ENCODE data around the gene DNHD1. TPM values are rescaled to one million over a fixed set of nuclear protein-coding genes. Genes with fewer than 3 reads are reported as not detected.

The DNHD1 gene
- polyA plus RNA-seq, 12 donors, result 3.7 to 12.6 (median 8.2) TPM; not detected in 1

DNA sequence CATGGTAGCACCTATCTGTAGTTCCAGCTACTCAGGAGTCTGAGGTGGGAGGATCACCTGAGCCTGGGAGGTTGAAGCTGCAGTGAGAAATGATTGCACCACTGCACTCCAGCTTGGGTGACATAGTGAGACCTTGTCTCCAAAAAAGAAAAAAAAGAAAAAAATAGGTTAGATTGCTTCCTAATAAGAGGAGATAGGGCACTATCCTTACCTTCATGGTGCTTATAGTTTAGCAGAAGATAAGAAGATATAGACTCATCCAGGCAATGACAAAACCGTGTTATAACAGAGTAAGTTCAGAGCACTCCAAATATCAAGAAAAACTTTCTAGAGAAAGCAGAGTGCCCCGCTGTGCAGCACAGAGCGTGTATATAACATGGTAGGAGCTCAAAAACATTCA lies 64.2 kb downstream of the DNHD1 start:
- no peak for DNase-seq

DNA sequence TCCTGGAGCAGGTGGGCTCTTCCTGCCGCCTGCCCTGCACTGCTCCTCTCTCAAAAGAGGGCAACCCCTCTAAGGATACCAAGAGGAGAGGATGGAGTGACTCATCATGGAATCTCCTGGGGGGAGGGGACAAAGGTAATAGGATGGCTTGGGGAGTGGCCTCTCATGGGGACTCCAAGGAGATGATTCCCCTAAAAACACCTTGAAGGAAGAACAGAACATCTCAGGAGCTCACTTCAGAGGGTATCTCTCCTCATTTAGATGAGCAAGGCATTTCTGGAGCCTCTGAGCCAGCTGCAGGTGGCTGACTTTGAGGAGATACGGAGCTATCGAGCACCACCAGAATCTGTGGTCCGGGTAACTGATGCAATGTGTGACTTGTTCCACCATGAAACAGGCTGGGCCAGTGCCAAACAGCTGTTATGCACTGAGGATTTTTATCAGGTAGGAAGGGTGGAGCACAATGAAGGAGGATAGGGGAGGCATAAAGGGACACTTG lies 66.1 kb downstream of the DNHD1 start:
- no peak for DNase-seq

DNA sequence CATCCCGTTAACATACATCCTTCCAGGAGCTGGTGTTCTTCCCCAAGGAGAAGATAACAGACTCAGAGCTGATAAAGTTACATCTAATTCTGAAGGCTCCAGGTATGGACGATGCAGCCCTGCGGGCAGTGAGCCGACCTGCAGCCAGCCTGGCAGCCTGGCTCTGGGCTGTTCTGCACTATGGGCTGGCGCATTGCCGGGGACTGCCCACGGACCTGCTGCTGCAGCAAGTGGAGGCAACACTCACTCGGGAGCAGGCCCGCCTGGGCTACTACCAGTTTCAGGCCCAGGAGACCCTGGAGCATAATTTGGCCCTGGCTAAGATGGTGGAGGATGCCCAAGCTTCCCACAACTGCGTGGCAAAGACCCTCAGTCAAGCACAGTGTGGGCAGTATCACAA lies 66.6 kb downstream of the DNHD1 start:
- DNase-seq, result no peak

DNA sequence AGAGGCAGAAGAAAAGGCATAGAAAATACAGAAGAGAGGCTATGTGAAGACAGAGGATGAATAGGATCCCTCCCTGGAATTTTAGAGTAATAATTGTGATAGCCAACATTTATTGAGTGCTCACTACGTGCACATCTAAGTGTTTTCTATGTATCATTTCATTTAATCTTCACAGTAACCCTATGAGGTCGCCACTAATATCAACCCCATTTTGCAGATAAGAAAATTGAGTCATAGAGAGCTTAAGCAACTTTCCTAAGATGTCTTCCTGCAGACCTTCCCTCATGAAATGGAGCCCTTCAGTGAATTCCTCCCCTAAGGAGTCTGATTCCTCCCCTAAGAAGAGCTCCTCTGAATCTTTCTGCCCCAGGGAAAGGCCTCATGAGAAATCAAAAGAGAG lies 68.2 kb downstream of the DNHD1 start:
- DNase-seq, result no peak

DNA sequence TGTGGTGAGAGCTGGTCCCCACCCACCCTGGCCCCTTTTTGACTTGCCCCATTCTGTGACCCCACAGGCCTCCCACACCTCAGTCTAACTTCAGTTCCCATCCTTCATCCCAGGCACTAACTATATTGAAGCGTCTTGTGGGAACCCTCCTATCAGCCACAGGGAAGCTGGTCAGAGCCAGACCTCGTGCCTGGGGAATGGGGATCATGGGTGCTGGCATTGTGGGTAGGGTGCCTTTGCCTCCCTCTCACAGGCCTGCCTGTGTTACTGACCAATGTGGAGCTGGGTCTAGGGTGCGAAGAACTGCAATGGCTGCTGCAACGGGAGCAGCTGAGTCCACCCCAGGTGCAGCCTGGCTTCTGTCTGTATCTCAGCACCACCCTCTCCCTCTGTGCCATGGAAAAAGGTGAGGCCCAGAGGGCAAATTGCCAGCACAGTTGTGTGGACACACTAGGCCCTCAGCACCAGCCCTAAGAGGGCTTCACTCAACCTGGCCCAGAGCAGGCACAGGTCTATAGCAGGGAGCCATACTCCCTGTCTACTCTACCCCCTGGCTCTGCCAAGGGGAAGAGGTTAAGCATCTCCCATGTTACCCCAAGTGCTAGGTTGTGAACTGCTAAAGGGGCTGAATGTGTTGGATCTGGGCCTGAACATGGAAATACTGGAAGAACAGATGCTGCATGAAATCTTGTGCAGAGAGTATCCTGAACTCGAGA lies 69.1 kb downstream of the DNHD1 start:
- no peak for DNase-seq

DNA sequence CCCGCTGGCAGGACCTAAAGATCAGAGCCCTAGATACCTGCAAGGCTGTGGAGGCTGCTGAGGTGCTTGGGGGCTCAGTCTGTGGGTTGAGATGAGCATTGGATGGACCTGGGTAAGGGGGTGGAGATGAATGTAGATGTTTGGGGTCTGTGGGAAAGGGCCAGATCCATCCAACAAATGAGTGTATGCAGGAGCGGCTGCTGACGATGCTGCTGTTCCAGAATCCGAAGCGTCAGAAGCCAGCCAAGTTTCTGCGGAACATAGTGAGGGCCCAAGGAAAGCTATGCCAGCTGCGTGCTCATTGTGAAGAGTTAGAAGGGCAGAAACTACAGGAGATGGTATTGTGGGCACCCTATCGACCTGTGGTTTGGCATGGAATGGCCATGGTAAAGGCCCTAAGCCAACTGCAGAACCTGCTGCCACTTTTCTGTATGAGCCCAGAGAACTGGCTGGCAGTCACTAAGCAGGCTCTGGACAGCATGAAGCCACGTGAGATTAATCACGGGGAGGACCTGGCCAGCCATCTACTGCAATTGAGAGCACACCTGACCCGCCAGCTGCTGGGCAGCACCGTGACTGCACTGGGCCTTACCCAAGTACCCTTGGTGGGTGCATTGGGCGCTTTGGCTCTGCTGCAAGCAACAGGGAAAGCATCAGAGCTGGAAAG lies 69.8 kb downstream of the DNHD1 start:
- DNase-seq, result no peak

DNA sequence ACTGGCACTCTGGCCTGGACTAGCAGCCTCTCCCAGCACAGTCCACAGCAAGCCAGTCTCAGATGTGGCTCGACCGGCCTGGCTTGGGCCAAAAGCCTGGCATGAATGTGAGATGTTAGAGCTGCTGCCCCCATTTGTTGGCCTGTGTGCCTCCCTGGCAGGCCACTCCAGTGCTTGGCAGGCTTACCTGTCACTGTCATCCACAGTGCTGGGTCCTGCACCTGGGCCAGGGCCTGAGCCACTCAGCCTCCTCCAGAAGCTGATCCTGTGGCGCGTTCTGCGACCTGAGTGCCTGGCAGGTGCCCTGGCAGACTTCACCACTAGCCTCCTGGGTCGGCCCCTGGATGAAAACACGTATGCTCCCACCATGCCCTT lies 70.3 kb downstream of the DNHD1 start:
- DNase-seq, result no peak

DNA sequence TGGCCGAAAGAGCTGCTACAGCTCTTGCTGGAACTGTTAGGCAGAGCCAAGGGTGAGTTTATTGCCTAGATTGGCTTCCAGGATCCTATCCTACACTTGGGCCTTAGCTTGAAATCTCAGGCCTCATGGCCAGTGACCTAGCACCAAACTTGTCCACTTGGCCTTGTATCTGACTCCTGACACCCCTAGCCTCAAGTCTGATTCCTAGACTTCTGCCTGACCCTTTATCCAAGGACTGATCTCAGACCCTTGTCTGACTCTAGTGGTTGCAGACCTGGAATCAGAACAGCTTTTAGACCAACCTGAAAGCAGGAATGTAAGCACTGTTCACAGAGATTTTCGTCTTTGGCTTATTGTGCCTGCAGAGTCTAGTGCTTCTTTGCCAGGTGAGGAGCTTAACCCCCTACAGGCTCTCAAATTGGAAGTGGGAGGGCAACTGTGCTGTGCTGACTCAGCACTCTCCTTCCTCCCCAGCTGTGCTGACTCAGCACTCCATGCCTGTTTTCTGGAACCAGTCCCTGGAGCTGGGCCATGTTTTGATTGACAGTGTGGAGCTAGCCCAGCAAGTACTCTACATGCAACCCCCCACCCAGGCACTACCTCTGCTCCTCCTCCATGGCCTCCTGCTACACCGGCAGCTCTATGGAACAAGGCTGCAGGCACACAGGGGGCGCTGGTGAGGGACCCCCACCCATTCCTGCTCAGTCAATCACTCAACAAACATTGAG lies 71.3 kb downstream of the DNHD1 start:
- DNase-seq, result peak; percentile 55

DNA sequence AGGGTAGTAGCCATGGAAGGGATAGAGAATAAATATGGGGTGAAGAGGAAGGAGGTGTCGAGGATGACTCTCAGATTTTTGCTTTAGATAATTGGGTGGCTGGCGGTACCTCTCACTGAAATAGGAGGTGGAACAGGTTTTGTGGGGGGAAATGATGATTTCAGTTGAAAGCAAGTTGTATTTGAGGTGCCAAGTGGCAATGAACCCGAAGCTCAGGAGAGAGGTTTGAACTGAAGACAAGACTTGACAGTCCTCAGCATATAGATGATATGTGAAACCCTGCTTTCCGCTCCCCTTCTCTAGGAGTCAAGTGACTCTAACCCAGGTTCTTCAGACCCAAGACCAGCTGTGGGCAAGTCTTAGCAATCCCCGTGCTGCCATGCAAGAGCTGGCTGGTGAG lies 72.6 kb downstream of the DNHD1 start:
- no peak for DNase-seq

DNA sequence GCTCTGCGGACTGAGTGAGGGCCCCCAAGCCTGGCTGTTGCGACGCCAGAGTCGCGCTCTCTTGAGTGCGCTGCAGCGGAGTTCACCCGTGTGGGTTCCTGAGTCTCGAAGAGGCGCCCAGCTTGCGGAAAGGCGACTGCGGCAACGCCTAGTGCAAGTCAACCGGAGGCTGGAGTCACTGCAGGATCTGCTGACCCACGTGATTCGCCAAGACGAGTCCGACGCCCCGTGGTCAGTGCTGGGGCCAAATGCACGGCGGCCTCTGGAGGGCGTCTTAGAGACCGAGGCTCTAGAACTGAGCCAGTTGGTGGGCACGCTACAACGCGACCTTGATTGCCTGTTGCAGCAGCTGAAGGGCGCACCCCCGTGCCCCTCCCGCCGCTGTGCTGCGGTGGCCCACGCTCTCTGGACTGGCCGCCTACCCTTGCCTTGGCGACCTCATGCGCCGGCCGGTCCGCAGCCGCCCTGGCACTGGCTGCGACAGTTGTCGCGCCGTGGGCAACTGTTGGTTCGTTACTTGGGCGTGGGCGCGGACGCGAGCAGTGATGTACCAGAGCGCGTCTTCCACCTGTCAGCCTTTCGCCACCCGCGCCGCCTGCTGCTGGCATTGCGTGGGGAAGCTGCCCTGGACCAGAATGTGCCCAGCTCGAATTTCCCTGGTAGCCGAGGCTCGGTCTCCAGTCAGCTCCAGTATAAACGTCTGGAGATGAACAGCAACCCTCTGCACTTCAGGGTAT lies 73.8 kb downstream of the DNHD1 start:
- DNase-seq, result no peak

DNA sequence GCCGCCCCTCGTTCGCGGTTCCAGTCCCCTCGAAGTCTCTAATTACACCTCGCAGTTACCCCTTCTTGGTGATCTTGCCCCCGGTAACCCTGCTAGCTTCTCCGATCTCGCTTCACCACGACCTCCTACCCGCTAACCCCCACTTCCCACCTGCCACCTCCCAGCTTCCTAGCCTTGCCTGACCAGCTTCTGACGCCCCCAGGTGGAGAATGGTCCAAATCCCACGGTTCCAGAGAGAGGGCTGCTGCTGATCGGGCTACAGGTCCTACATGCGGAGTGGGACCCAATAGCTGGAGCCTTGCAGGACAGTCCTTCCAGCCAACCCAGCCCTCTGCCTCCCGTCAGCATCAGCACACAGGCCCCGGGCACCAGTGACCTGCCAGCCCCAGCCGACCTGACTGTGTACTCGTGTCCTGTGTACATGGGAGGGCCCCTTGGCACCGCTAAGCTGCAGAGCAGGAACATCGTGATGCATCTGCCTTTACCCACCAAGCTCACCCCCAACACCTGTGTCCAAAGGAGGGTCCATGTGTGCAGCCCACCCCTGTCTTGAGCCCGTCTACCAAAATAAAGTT lies 74.4 kb downstream of the DNHD1 start:
- no peak for DNase-seq

DNA sequence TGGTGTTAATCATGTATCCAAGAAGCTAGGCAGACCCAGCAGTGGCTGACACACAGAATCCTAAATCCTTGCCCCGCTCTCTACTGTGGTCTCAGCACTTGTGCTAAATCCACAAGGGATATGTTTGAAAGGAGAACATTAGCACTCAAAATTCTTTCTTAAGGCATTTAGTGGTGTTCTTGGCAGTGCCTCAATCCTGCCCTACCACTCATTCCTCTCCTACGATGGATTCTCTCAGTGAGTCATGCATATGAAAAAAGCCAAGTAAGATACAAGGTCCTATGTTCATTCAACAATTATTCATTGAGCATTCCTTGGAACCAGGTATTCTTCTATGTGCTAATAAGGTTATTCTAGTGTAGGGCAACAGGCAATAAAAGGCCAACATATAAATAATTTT lies 75.1 kb downstream of the DNHD1 start:
- DNase-seq, result no peak

DNA sequence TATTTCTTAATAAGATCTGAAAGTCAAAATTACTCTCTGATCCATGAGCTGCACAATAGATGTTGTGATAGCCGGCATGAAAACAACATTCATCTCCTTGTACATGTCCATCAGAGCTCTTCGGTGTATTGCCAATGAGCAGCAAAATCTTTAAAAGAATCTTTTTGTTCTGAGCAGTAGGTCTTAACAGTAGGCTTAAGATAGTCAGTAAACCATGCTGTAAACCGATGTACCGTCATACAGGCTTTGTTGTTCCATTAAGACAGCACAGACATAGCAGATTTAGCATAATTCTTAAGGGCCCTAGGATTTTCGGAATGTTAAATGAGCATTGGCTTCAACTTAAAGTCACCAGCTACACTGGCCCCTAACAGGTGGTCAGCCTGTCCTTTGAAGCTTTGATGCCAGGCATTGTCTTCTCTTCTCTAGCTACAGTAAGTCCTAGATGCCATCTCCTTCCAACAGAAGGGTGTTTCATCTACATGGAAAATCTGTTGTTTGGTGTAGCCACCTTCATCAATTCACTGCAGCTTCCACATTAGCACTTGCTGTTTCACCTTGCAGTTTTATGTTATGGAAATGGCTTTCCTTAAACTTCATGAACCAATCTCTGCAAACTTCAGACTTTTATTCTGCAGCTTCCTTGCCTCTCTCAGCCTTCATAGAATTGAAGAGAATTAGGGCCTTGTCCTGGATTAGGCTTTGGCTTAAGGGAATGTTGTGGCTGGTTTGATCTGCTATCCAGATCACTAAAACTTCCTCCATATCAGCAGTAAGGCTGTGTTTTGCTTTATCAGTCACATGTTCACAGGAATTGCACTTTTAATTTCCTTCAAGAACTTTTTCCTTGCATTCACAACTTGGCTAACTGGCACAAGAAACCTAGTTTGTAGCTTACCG lies 78.0 kb downstream of the DNHD1 start:
- no peak for DNase-seq

DNA sequence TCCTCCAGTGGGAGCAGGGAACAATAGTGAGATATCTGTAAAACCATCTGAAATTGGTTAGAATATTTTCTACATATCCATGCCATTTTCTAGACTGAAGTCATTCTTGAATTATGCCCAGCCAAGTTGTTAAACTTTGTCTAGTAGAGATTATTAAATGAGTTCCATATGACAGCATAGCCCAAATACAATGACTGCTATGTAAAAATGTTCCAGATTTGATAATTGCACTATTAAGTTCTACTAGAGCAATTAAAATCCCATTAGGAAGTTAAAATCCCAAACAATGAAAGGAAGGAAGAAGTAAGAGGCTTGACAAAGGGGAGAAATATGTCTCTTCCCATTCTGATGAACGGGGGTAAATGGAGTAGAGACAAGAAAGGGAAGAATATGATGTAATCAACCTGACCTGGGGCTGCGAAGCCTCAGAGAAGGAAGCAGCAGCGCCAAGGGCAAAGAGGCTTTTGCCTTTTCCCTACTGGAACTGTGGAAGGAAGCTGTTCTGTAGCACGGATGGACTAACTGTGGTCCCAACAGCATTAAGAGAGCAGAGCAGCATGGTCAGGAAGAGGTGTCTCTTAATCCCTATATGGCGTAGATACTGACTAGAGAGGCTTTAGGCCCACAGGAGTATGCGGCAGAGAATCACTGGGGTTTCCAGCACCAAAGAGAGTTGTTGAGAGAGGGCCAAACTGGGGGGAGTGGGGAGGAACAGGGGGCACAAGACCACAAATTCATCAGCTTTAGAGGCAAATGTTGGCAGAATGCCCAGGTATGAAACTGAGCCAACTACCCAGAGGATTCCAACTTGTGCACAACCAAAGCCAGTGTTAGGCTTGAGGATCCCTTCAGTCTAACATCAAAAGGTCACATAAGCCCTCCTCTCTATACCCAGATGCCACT lies 79.6 kb downstream of the DNHD1 start:
- peak; percentile 52 for DNase-seq

DNA sequence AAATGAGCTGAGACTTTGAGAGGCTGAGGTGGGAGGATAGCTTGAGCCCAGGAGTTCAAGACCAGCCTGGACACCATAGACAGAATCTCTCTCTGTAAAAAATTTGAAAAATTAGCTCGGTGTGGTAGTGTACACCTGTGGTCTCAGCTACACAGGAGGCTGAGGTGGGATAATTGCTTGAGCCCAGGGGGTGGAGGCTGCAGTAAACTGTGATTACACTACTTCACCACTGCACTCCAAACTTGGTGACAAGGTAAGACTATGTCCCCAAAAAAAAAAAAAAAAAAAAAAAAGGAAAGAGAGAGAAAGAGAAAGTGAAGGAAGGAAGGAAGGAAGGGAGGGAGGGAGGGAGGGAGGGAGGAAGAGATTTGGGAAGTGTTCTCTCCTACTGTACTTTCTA lies 81.1 kb downstream of the DNHD1 start:
- DNase-seq, result no peak

DNA sequence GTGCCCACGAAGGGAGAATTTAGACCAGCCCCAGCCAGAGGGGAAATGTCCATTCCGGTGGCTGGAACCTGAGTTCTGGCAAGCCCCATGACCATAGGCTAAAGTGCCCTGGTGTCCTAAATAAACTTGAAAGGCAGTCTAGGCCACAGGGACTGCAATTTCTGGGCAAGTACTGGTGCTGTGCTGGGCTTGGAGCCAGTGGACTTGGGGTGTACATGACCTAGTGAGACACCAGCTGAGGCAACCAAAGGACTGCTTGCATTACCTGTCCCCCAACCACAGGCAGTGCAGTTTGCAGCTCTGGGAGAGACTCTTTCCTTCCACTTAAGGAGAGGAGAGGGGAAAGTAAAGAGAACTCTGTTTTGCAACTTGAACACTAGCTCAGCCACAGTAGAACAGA lies 82.6 kb downstream of the DNHD1 start:
- no peak for DNase-seq

DNA sequence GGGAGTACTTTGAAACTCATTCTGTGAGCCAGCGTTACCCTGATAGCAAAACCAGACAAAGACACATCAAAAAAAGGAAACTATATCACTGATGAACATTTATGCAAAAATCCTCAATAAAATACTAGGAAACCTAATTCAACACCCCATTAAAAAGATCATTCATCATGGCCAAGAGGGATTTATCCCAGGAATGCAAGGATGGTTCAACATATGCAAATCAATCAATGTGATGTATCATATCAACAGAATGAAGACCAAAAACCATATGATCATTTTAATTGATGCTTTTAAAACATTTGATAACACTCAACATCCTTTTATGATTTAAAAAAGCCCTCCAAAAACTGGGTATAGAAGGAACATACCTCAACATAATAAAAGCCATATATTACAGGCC lies 86.5 kb downstream of the DNHD1 start:
- no peak for DNase-seq

DNA sequence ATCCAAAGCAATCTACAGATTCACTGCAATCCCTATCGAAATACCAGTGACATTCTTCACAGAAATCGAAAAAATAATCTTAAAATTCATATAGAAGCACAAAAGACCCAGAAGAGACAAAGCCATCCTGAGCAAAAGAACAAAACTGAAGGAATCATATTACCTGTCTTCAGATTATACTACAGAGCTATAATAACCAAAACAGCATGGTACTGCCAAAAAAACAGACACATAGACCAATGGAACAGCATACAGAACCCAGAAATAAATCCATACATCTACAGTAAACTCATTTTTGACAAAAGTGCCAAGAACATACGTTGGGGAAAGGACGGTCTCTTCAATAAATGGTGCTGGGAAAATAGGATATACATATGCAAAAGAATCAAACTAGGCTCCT lies 87.4 kb downstream of the DNHD1 start:
- DNase-seq, result no peak

Data from muscle of arm (tissue), 12 donors.